ENCODE data around the gene GAPVD1.
"Not testable (repeated sequence)": the region's sequence is repeated elsewhere in the genome, so short reads cannot be mapped to it uniquely, and the experiment has no call there.

GAPVD1 gene

GRCh38 chr9:125316359-125316758 lies 54.7 kb downstream of the GAPVD1 start:
- not testable (repeated sequence) for DNase-seq (ENCODE audit: low read depth)

GRCh38 chr9:125317704-125318103 lies 56.1 kb downstream of the GAPVD1 start:
- DNase-seq (ENCODE audit: low read depth): no peak

- DNase-seq (ENCODE audit: low read depth): no peak
Observed at GRCh38 chr9:125321496-125321895, 59.9 kb downstream of the GAPVD1 start.

- no peak for DNase-seq (ENCODE audit: low read depth)
Observed at GRCh38 chr9:125323615-125324014, 62.0 kb downstream of the GAPVD1 start.

- no peak for DNase-seq (ENCODE audit: low read depth)
Observed at GRCh38 chr9:125325826-125326225, 64.2 kb downstream of the GAPVD1 start.

- DNase-seq (ENCODE audit: low read depth): no peak
Observed at GRCh38 chr9:125329978-125330377, 68.4 kb downstream of the GAPVD1 start.

- no peak for DNase-seq (ENCODE audit: low read depth)
Observed at GRCh38 chr9:125330587-125330986, 69.0 kb downstream of the GAPVD1 start.

GRCh38 chr9:125332527-125332926 lies 70.9 kb downstream of the GAPVD1 start:
- no peak for DNase-seq (ENCODE audit: low read depth)

GRCh38 chr9:125337236-125337635 lies 75.6 kb downstream of the GAPVD1 start:
- no peak for DNase-seq (ENCODE audit: low read depth)

- DNase-seq (ENCODE audit: low read depth): no peak
Observed at GRCh38 chr9:125338929-125339328, 77.3 kb downstream of the GAPVD1 start.

- peak; percentile 61 for DNase-seq (ENCODE audit: low read depth)
Observed at GRCh38 chr9:125341566-125341965, 79.9 kb downstream of the GAPVD1 start.

GRCh38 chr9:125343518-125344275 lies 82.1 kb downstream of the GAPVD1 start:
- DNase-seq (ENCODE audit: low read depth): peak; percentile 81

GRCh38 chr9:125346080-125346732 lies 84.6 kb downstream of the GAPVD1 start:
- no peak for DNase-seq (ENCODE audit: low read depth)

- DNase-seq (ENCODE audit: low read depth): no peak
Observed at GRCh38 chr9:125355601-125356000, 94.0 kb downstream of the GAPVD1 start.

- DNase-seq (ENCODE audit: low read depth): no peak
Observed at GRCh38 chr9:125356032-125356431, 94.4 kb downstream of the GAPVD1 start.

- no peak for DNase-seq (ENCODE audit: low read depth)
Observed at GRCh38 chr9:125359011-125359410, 97.4 kb downstream of the GAPVD1 start.

- no peak for DNase-seq (ENCODE audit: low read depth)
Observed at GRCh38 chr9:125360601-125361000, 99.0 kb downstream of the GAPVD1 start.

- DNase-seq (ENCODE audit: low read depth): peak; percentile 6
Observed at GRCh38 chr9:125361837-125362531, 100.4 kb downstream of the GAPVD1 start.

GRCh38 chr9:125366676-125367075 lies 105.0 kb downstream of the GAPVD1 start:
- DNase-seq (ENCODE audit: low read depth): no peak

GRCh38 chr9:125370786-125371185 lies 109.2 kb downstream of the GAPVD1 start:
- no peak for DNase-seq (ENCODE audit: low read depth)

GRCh38 chr9:125372441-125373226 lies 111.0 kb downstream of the GAPVD1 start:
- DNase-seq (ENCODE audit: low read depth): no peak
